Measurements from ENCODE around the gene CCS. TPM values are rescaled to one million over a fixed set of nuclear protein-coding genes. Genes with fewer than 3 reads are reported as not detected.

The CCS gene
- total RNA-seq, 3 donors from 2014 or later (not counting 1 experiment from before 2014, with no cell fraction given) = 27.1 to 35.6 (median 32.4) TPM

- Mint-ChIP-seq H3K27ac (peak overlapping the region; percentile 49 to 54), H3K27me3 (ENCODE audit: low read depth in 2 of 2) (no peaks in the 10 kb centered on the region), H3K9me3 (no peaks in the 10 kb centered on the region), H3K36me3 (no peaks in the 10 kb centered on the region), H3K4me1 (peaks cover 30 to 51% of the 10 kb centered on the region in 2 donors), H3K4me3 (no peak overlapping the region)
- TF ChIP-seq CTCF (IDR thresholded peaks at IDR 0.05) = no peak
- no peaks in the 10 kb centered on the region for H3K27me3 ChIP-seq (ENCODE audit: control insufficient read depth, insufficient read depth, low read length)
- DNase-seq (no peak), ATAC-seq (no peak)
- no peaks in the 10 kb centered on the region for H3K9me3 ChIP-seq (ENCODE audit: control insufficient read depth, insufficient read depth, low read length)
- 86% methylated on average over 1 of the region's 2 CpGs for WGBS (ENCODE audit: insufficient coverage)
- H3K4me1 ChIP-seq (ENCODE audit: control insufficient read depth, insufficient read depth, low read length) = peaks cover 16% of the 10 kb centered on the region
- intact Hi-C loops (cut with micrococcal nuclease) = no loop called here
- H3K36me3 ChIP-seq (ENCODE audit: control insufficient read depth, insufficient read depth, low read length) = peaks cover 66% of the 10 kb centered on the region
- no peak overlapping the region for H3K4me3 ChIP-seq (ENCODE audit: low read length)
- H3K27ac ChIP-seq (ENCODE audit: low read length) = no peak overlapping the region
Measured at GRCh38 chr11:66629356-66629755, 36.4 kb downstream of the CCS start.

- no peak overlapping the region for H3K27ac ChIP-seq (ENCODE audit: low read length)
- H3K4me1 Mint-ChIP-seq = peaks cover 30 to 39% of the 10 kb centered on the region in 2 donors
- no peak for TF ChIP-seq CTCF (IDR thresholded peaks at IDR 0.05)
- no peak overlapping the region for H3K4me3 Mint-ChIP-seq
- no peak for ATAC-seq
- no peaks in the 10 kb centered on the region for H3K9me3 Mint-ChIP-seq
- intact Hi-C loops (cut with micrococcal nuclease) = no loop called here
- H3K9me3 ChIP-seq (ENCODE audit: control insufficient read depth, insufficient read depth, low read length) = no peaks in the 10 kb centered on the region
- H3K4me1 ChIP-seq (ENCODE audit: control insufficient read depth, insufficient read depth, low read length) = peaks cover 2% of the 10 kb centered on the region
- H3K4me3 ChIP-seq (ENCODE audit: low read length) = no peak overlapping the region
- H3K36me3 ChIP-seq (ENCODE audit: control insufficient read depth, insufficient read depth, low read length) = peaks cover 40% of the 10 kb centered on the region
- H3K27me3 Mint-ChIP-seq (ENCODE audit: low read depth in 2 of 2) = no peaks in the 10 kb centered on the region
- H3K36me3 Mint-ChIP-seq = no peaks in the 10 kb centered on the region
- H3K27me3 ChIP-seq (ENCODE audit: control insufficient read depth, insufficient read depth, low read length) = no peaks in the 10 kb centered on the region
- no peak for DNase-seq
- peak overlapping the region in 1 of 2 donors; percentile 52 for H3K27ac Mint-ChIP-seq
- WGBS (ENCODE audit: insufficient coverage) = 95% methylated on average over 6 of the region's 6 CpGs
Measured at GRCh38 chr11:66631883-66632282, 38.9 kb downstream of the CCS start.

- Mint-ChIP-seq H3K4me3 (no peak overlapping the region), H3K9me3 (no peaks in the 10 kb centered on the region), H3K36me3 (no peaks in the 10 kb centered on the region), H3K27me3 (ENCODE audit: low read depth in 2 of 2) (no peaks in the 10 kb centered on the region), H3K27ac (no peak overlapping the region), H3K4me1 (peaks cover 35 to 37% of the 10 kb centered on the region in 2 donors)
- H3K27me3 ChIP-seq (ENCODE audit: control insufficient read depth, insufficient read depth, low read length) = no peaks in the 10 kb centered on the region
- 68% methylated on average over 2 of the region's 2 CpGs for WGBS (ENCODE audit: insufficient coverage)
- intact Hi-C loops (cut with micrococcal nuclease) = no loop called here
- DNase-seq = no peak
- peaks cover 30% of the 10 kb centered on the region for H3K36me3 ChIP-seq (ENCODE audit: control insufficient read depth, insufficient read depth, low read length)
- H3K4me3 ChIP-seq (ENCODE audit: low read length) = no peak overlapping the region
- H3K4me1 ChIP-seq (ENCODE audit: control insufficient read depth, insufficient read depth, low read length) = peaks cover 9% of the 10 kb centered on the region
- TF ChIP-seq CTCF (IDR thresholded peaks at IDR 0.05) = no peak
- ATAC-seq = no peak
- H3K27ac ChIP-seq (ENCODE audit: low read length) = no peak overlapping the region
- H3K9me3 ChIP-seq (ENCODE audit: control insufficient read depth, insufficient read depth, low read length) = no peaks in the 10 kb centered on the region
Measured at GRCh38 chr11:66632952-66633351, 40.0 kb downstream of the CCS start.

GRCh38 chr11:66636411-66636810 lies 43.4 kb downstream of the CCS start:
- Histone ChIP-seq H3K9me3 (ENCODE audit: control insufficient read depth, insufficient read depth, low read length) (no peaks in the 10 kb centered on the region), H3K27me3 (ENCODE audit: control insufficient read depth, insufficient read depth, low read length) (no peaks in the 10 kb centered on the region), H3K27ac (ENCODE audit: low read length) (no peak overlapping the region), H3K36me3 (ENCODE audit: control insufficient read depth, insufficient read depth, low read length) (peaks cover 27% of the 10 kb centered on the region), H3K4me1 (ENCODE audit: control insufficient read depth, insufficient read depth, low read length) (peaks cover 28% of the 10 kb centered on the region), H3K4me3 (ENCODE audit: low read length) (no peak overlapping the region)
- no peak for TF ChIP-seq CTCF (IDR thresholded peaks at IDR 0.05)
- ATAC-seq (no peak), DNase-seq (peak in 1 of 2 donors; percentile 10)
- Mint-ChIP-seq H3K9me3 (no peaks in the 10 kb centered on the region), H3K4me3 (no peak overlapping the region), H3K36me3 (peaks cover 9% of the 10 kb centered on the region), H3K4me1 (peaks cover 44 to 53% of the 10 kb centered on the region in 2 donors), H3K27me3 (ENCODE audit: low read depth in 2 of 2) (no peaks in the 10 kb centered on the region), H3K27ac (peak overlapping the region in 1 of 2 donors; percentile 88)
- 89% methylated on average over 3 of the region's 3 CpGs for WGBS (ENCODE audit: insufficient coverage)
- intact Hi-C loops (cut with micrococcal nuclease) = no loop called here
